GM23248 (cell line): ENCODE results near the gene CHN2. TPM values are rescaled to one million over a fixed set of nuclear protein-coding genes. Genes with fewer than 3 reads are reported as not detected.

ENCODE experiments used
- DNase-seq: peaks from one replicate; pipeline ENCODE4 v3.0.0-alpha.2; 2015
- H2AFZ ChIP-seq: fragments of 200-600 bp; sonication (generic); 2 replicates; pipeline ENCODE4 v1.6.1; 2016; ENCODE audit warnings: antibody characterized with exemption
- H3F3A ChIP-seq: fragments of 200-600 bp; sonication (generic); 2 replicates; pipeline ENCODE4 v1.6.1; 2016; ENCODE audit warnings: mild to moderate bottlenecking, antibody characterized with exemption, mixed run types; ENCODE audit not compliant: insufficient read depth
- H3K27ac ChIP-seq: fragments of 200-600 bp; sonication (generic); 2 replicates; pipeline ENCODE4 v1.5.1; 2016; ENCODE audit warnings: mild to moderate bottlenecking
- H3K27me3 ChIP-seq: fragments of 200-600 bp; sonication (generic); replicated peaks from 2 replicates; pipeline ENCODE4 v1.6.1; 2016; ENCODE audit warnings: mild to moderate bottlenecking; ENCODE audit not compliant: insufficient read depth
- H3K36me3 ChIP-seq: fragments of 200-600 bp; sonication (generic); 2 replicates; pipeline ENCODE4 v1.6.1; 2016; ENCODE audit warnings: low read depth, mild to moderate bottlenecking
- H3K4me1 ChIP-seq: fragments of 200-600 bp; sonication (generic); 2 replicates; pipeline ENCODE4 v1.6.1; 2016; ENCODE audit warnings: mild to moderate bottlenecking; ENCODE audit not compliant: insufficient read depth
- H3K4me2 ChIP-seq: fragments of 200-600 bp; sonication (generic); one replicate; pipeline ENCODE4 v1.6.1; 2016; ENCODE audit warnings: mild to moderate bottlenecking; ENCODE audit not compliant: unreplicated experiment
- H3K4me3 ChIP-seq: fragments of 200-600 bp; sonication (generic); 2 replicates; pipeline ENCODE4 v1.5.1; 2016; ENCODE audit warnings: mild to moderate bottlenecking
- H3K79me2 ChIP-seq: fragments of 200-600 bp; sonication (generic); 2 replicates; pipeline ENCODE4 v1.6.1; 2016; ENCODE audit warnings: mild to moderate bottlenecking; ENCODE audit not compliant: insufficient read depth
- H3K9ac ChIP-seq: fragments of 200-600 bp; sonication (generic); 2 replicates; pipeline ENCODE4 v1.6.1; 2016; ENCODE audit warnings: mild to moderate bottlenecking
- H3K9me2 ChIP-seq: fragments of 200-600 bp; sonication (generic); 2 replicates; pipeline ENCODE4 v1.6.1; 2016; ENCODE audit warnings: mixed run types, mild to moderate bottlenecking, moderate library complexity; ENCODE audit not compliant: insufficient read depth
- H3K9me3 ChIP-seq: fragments of 200-600 bp; sonication (generic); one replicate; pipeline ENCODE4 v1.6.1; 2017; ENCODE audit warnings: low read depth
- H4K20me1 ChIP-seq: fragments of 200-600 bp; sonication (generic); 2 replicates; pipeline ENCODE4 v1.6.0; 2016; ENCODE audit not compliant: insufficient read depth
- EZH2 ChIP-seq: fragments of 200-600 bp; sonication (generic); IDR thresholded peaks from 2 replicates; pipeline ENCODE4 v1.6.1; 2018; ENCODE audit warnings: antibody characterized with exemption, mild to moderate bottlenecking; ENCODE audit not compliant: insufficient read depth, poor library complexity, severe bottlenecking
- EZH2phosphoT487 ChIP-seq: fragments of 200-600 bp; sonication (generic); IDR thresholded peaks from 2 replicates; pipeline ENCODE4 v1.6.1; 2018; ENCODE audit warnings: antibody characterized with exemption, moderate library complexity, mild to moderate bottlenecking, low read depth; ENCODE audit not compliant: insufficient read depth
- WGBS, 2 experiments: methylation state at CpG; one replicate each; pipeline ENCODE4 v1.1.6; 2015 to 2017; ENCODE audit warnings: low lambda C conversion rate in 2 of 2, low coverage in 1 of 2; ENCODE audit errors: missing lambda C conversion rate in 2 of 2; 5-methylcytosine and 5-hydroxymethylcytosine counted together
- in situ Hi-C: fragments of 300-500 bp; cut with MboI; formaldehyde crosslinking; loops from 2 replicates; pipeline ENCODE4 v1.15.0; 2020
- polyA plus RNA-seq: library from polyadenylated mRNA; unstranded; fragments of >200 nt; fragmentation: Nextera tagmentation; extraction: Ambion mirVana; gene quantifications from 2 replicates; pipeline ENCODE4 v1.2.1, GENCODE V29; 2016
- total RNA-seq: library from RNA; depleted of rRNA; stranded (reverse); fragments of >200 nt; shearing (Covaris generic); gene quantifications from 2 replicates; pipeline ENCODE4 v1.2.3, GENCODE V29; 2014

CHN2 gene
- total and polyA plus RNA-seq, 2 experiments from 2014 or later = 1.5 to 2.3 TPM

GRCh38 chr7:29510028-29510427 lies 315.5 kb downstream of the CHN2 start:
- H3K9ac ChIP-seq = no peak overlapping the region
- no peak overlapping the region for H2AFZ ChIP-seq
- TF ChIP-seq EZH2 (no peak), EZH2phosphoT487 (no peak)
- H3K27ac ChIP-seq = no peak overlapping the region
- no peaks in the 10 kb centered on the region for H4K20me1 ChIP-seq
- no peak for DNase-seq
- no peaks in the 10 kb centered on the region for H3K79me2 ChIP-seq
- H3F3A ChIP-seq = no peaks in the 10 kb centered on the region
- no peaks in the 10 kb centered on the region for H3K9me3 ChIP-seq
- WGBS, 2 experiments = 93 to 98% methylated on average over 4 of the region's 4 CpGs
- no peaks in the 10 kb centered on the region for H3K27me3 ChIP-seq
- no peak overlapping the region for H3K4me3 ChIP-seq
- no peaks in the 10 kb centered on the region; the same call in 1 of the 2 replicates for H3K9me2 ChIP-seq
- H3K36me3 ChIP-seq = no peaks in the 10 kb centered on the region; the same call in 1 of the 2 replicates
- in situ Hi-C loops = no loop called here
- H3K4me1 ChIP-seq = peaks cover 5% of the 10 kb centered on the region; the same call in 1 of the 2 replicates
- H3K4me2 ChIP-seq = no peak overlapping the region

GRCh38 chr7:29511337-29511736 lies 316.8 kb downstream of the CHN2 start:
- Histone ChIP-seq H3K4me1 (no peaks in the 10 kb centered on the region), H3K36me3 (no peaks in the 10 kb centered on the region; the same call in 1 of the 2 replicates), H3K4me2 (no peak overlapping the region), H3K9me3 (no peaks in the 10 kb centered on the region), H3K27ac (no peak overlapping the region), H3F3A (no peaks in the 10 kb centered on the region), H3K9me2 (no peaks in the 10 kb centered on the region; the same call in 1 of the 2 replicates), H3K27me3 (no peaks in the 10 kb centered on the region), H3K79me2 (no peaks in the 10 kb centered on the region), H3K9ac (no peak overlapping the region), H3K4me3 (no peak overlapping the region), H4K20me1 (no peaks in the 10 kb centered on the region), H2AFZ (no peak overlapping the region)
- no peak for DNase-seq
- in situ Hi-C loops = no loop called here
- no peak for TF ChIP-seq EZH2phosphoT487
- TF ChIP-seq EZH2 = no peak
- 3 to 8% methylated on average over 1 of the region's 1 CpG for WGBS, 2 experiments

DNA sequence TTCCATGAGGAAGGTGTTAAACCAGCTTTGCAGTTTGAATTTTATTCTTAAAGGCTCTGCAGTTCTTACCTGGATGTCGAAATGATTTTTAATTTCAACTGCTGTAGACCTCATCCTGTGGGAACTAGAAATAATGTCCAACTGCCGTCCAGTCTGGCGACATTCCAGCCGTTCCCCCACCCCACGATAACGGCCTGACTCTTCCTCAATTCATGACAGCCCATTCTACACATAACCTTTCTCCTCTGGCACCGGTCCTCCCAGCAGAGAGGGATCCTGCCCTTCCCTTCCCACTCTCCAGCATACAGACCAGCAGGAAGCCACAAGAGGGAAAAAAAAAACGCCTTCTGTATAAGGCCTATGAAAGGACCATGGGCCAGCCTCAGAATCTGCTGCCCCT lies 317.3 kb downstream of the CHN2 start:
- Histone ChIP-seq H3K36me3 (no peaks in the 10 kb centered on the region; the same call in 1 of the 2 replicates), H3K79me2 (no peaks in the 10 kb centered on the region), H3K4me3 (no peak overlapping the region), H2AFZ (no peak overlapping the region), H3K4me1 (no peaks in the 10 kb centered on the region), H4K20me1 (no peaks in the 10 kb centered on the region), H3K9me2 (no peaks in the 10 kb centered on the region; the same call in 1 of the 2 replicates), H3F3A (no peaks in the 10 kb centered on the region), H3K9me3 (no peaks in the 10 kb centered on the region), H3K4me2 (no peak overlapping the region), H3K9ac (no peak overlapping the region), H3K27me3 (no peaks in the 10 kb centered on the region), H3K27ac (no peak overlapping the region)
- in situ Hi-C loops = no loop called here
- WGBS, 2 experiments = 58 to 65% methylated on average over 8 of the region's 8 CpGs
- DNase-seq = no peak
- TF ChIP-seq EZH2phosphoT487 (no peak), EZH2 (no peak)

DNA sequence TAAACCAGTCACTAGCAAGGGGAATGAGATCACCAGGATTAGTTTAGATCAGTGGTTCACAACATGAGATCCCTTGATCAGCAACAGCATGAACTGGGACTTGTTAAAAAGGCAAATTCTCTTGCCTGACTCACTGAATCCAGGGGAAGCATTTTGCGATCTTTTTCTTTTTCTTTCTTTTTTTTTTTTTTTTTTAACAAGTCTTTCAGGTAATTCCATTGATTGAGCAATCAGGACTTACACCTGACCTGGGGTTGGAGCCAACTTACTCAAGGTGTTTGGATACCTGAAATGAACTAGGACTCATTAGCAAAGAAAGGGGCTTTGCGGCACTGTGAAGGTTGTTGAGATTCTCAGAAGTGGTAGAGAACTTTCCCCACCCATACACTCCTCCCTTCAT lies 321.9 kb downstream of the CHN2 start:
- Histone ChIP-seq H3F3A (no peaks in the 10 kb centered on the region), H2AFZ (no peak overlapping the region), H3K27ac (no peak overlapping the region), H3K27me3 (no peaks in the 10 kb centered on the region), H3K4me3 (no peak overlapping the region), H3K9ac (no peak overlapping the region), H3K9me3 (no peaks in the 10 kb centered on the region), H3K4me1 (no peaks in the 10 kb centered on the region), H3K79me2 (no peaks in the 10 kb centered on the region), H3K9me2 (no peaks in the 10 kb centered on the region; the same call in 1 of the 2 replicates), H4K20me1 (no peaks in the 10 kb centered on the region), H3K4me2 (no peak overlapping the region), H3K36me3 (no peaks in the 10 kb centered on the region; the same call in 1 of the 2 replicates)
- in situ Hi-C loops = no loop called here
- TF ChIP-seq EZH2phosphoT487 (no peak), EZH2 (no peak)
- no peak for DNase-seq
- WGBS, 2 experiments = 87 to 94% methylated on average over 2 of the region's 2 CpGs

DNA sequence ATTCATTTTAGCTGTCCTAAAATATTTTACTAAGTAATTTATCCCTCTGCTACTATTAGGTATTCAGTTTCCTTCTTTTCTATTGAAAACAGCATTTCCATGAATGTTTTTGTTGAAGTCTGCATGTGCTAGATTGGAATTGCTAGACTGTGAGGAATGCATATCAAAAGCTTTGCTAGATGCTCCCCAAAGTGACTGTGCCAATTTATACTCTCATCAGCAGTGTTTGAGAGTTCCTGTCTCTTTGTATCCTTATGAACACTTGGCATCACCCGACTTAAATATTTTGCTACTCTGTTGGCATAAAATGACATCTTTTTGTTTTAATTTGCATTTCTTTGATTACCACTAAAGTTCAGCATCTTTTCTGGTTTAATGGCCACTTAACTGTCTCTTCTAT lies 324.0 kb downstream of the CHN2 start:
- Histone ChIP-seq H3K4me1 (no peaks in the 10 kb centered on the region), H3K4me2 (no peak overlapping the region), H2AFZ (no peak overlapping the region), H3K9ac (no peak overlapping the region), H3K9me2 (no peaks in the 10 kb centered on the region; the same call in 1 of the 2 replicates), H4K20me1 (no peaks in the 10 kb centered on the region), H3K36me3 (no peaks in the 10 kb centered on the region; the same call in 1 of the 2 replicates), H3K27me3 (no peaks in the 10 kb centered on the region), H3K27ac (no peak overlapping the region), H3K4me3 (no peak overlapping the region), H3F3A (no peaks in the 10 kb centered on the region), H3K9me3 (no peaks in the 10 kb centered on the region), H3K79me2 (no peaks in the 10 kb centered on the region)
- in situ Hi-C loops = no loop called here
- WGBS, 2 experiments = 0% methylated on average over 1 of the region's 1 CpG
- no peak for TF ChIP-seq EZH2
- TF ChIP-seq EZH2phosphoT487 = no peak
- DNase-seq = no peak
